HEK293 (cell line): ENCODE results near the gene DNAH9.

Experiments
- CTCF ChIA-PET: fragments of 350-600 bp; formaldehyde crosslinking; extraction: SDS; loops from one replicate; lab custom pipeline; 2021; ENCODE audit warnings: antibody characterized with exemption; lab: Yijun Ruan, JAX
- POLR2A ChIA-PET: fragments of 300-600 bp; formaldehyde crosslinking; extraction: SDS; loops from one replicate; lab custom pipeline; 2020; ENCODE audit warnings: antibody characterized with exemption, inconsistent platforms; lab: Yijun Ruan, JAX
- H3K27ac ChIP-seq: fragments of 200-500 bp; sonication (Bioruptor generic); 2 replicates; pipeline ENCODE4 v1.5.1; 2014; ENCODE audit warnings: low read depth, low read length, control low read depth, inconsistent platforms; ENCODE audit errors: extremely low read depth
- H3K36me3 ChIP-seq, 2 experiments: fragments of 200-500 bp in 1 of 2; sonication (Bioruptor generic) in 1 of 2; 1 replicate in 1 of 2; 2 replicates in 1 of 2; pipeline ENCODE4 v1.5.1; 2014 to 2017; ENCODE audit warnings: inconsistent platforms in 2 of 2, low read length in 2 of 2; ENCODE audit not compliant: control insufficient read depth in 2 of 2, insufficient read depth in 1 of 2
- H3K4me1 ChIP-seq: fragments of 200-500 bp; sonication (Bioruptor generic); 2 replicates; pipeline ENCODE4 v1.5.1; 2014; ENCODE audit warnings: mild to moderate bottlenecking, low read length, inconsistent platforms; ENCODE audit not compliant: control insufficient read depth, insufficient read depth
- H3K4me3 ChIP-seq: 2 replicates; pipeline ENCODE4 v1.5.1; 2011; ENCODE audit warnings: low read depth, mild to moderate bottlenecking, control low read depth, low read length, moderate library complexity
- H3K9me3 ChIP-seq: fragments of 200-500 bp; sonication (Bioruptor generic); 2 replicates; pipeline ENCODE4 v1.5.1; 2014; ENCODE audit warnings: low read depth, low read length, inconsistent platforms; ENCODE audit not compliant: control insufficient read depth, insufficient read depth
- BCL11B ChIP-seq: fragments of 450-650 bp; formaldehyde crosslinking; IDR thresholded peaks from 2 replicates; pipeline ENCODE4 v1.5.1; 2016; ENCODE audit warnings: low read depth, missing biosample characterization, missing genetic modification characterization
- GLI2 ChIP-seq: fragments of 450-650 bp; formaldehyde crosslinking; IDR thresholded peaks from 2 replicates; pipeline ENCODE4; 2017; ENCODE audit warnings: missing biosample characterization, missing genetic modification characterization, low read depth, borderline replicate concordance
- KLF7 ChIP-seq: fragments of 450-650 bp; formaldehyde crosslinking; IDR thresholded peaks from 2 replicates; pipeline ENCODE4 v1.5.1; 2016; ENCODE audit warnings: missing biosample characterization, missing genetic modification characterization, borderline replicate concordance
- SCRT1 ChIP-seq: fragments of 450-650 bp; formaldehyde crosslinking; IDR thresholded peaks from 2 replicates; pipeline ENCODE4 v1.5.1; 2016; ENCODE audit warnings: missing biosample characterization, missing genetic modification characterization, borderline replicate concordance
- SP7 ChIP-seq: fragments of 450-650 bp; formaldehyde crosslinking; IDR thresholded peaks from 2 replicates; pipeline ENCODE4 v1.5.1; 2016; ENCODE audit warnings: missing biosample characterization, missing genetic modification characterization
- ZFHX2 ChIP-seq: fragments of 450-650 bp; formaldehyde crosslinking; conservative IDR thresholded peaks from 2 replicates; pipeline ENCODE4 v1.5.1; 2016; ENCODE audit warnings: missing biosample characterization, missing genetic modification characterization
- ZNF114 ChIP-seq: fragments of 450-650 bp; formaldehyde crosslinking; IDR thresholded peaks from 2 replicates; pipeline ENCODE4 v1.5.0; 2017; ENCODE audit warnings: missing biosample characterization, missing genetic modification characterization
- ZNF138 ChIP-seq: fragments of 450-650 bp; formaldehyde crosslinking; IDR thresholded peaks from 2 replicates; pipeline ENCODE4 v1.5.1; 2016; ENCODE audit warnings: missing biosample characterization, missing genetic modification characterization, borderline replicate concordance
- ZNF311 ChIP-seq: fragments of 450-650 bp; formaldehyde crosslinking; IDR thresholded peaks from 2 replicates; pipeline ENCODE4 v1.5.1; 2017; ENCODE audit warnings: missing biosample characterization, missing genetic modification characterization, borderline replicate concordance
- ZNF404 ChIP-seq: fragments of 450-650 bp; formaldehyde crosslinking; IDR thresholded peaks from 2 replicates; pipeline ENCODE4 v1.5.1; 2017; ENCODE audit warnings: missing biosample characterization, missing genetic modification characterization
- ZNF423 ChIP-seq: fragments of 450-650 bp; formaldehyde crosslinking; IDR thresholded peaks from 2 replicates; pipeline ENCODE4 v1.5.1; 2016; ENCODE audit warnings: missing biosample characterization, missing genetic modification characterization
- ZNF626 ChIP-seq: fragments of 450-650 bp; sonication (Bioruptor Pico); formaldehyde crosslinking; IDR thresholded peaks from 2 replicates; pipeline ENCODE4 v1.5.1; 2018; ENCODE audit warnings: missing biosample characterization, missing genetic modification characterization, inconsistent platforms
- ZNF629 ChIP-seq: fragments of 450-650 bp; formaldehyde crosslinking; IDR thresholded peaks from 2 replicates; pipeline ENCODE4 v1.5.1; 2017; ENCODE audit warnings: missing biosample characterization, missing genetic modification characterization
- ZNF707 ChIP-seq: fragments of 450-650 bp; formaldehyde crosslinking; IDR thresholded peaks from 2 replicates; pipeline ENCODE4 v1.5.1; 2016; ENCODE audit warnings: missing biosample characterization, missing genetic modification characterization
- ZNF768 ChIP-seq: fragments of 450-650 bp; formaldehyde crosslinking; IDR thresholded peaks from 2 replicates; pipeline ENCODE4 v1.5.1; 2018; ENCODE audit warnings: missing biosample characterization, mild to moderate bottlenecking, missing genetic modification characterization
- ZSCAN16 ChIP-seq: fragments of 450-650 bp; formaldehyde crosslinking; IDR thresholded peaks from 2 replicates; pipeline ENCODE4 v1.5.1; 2016; ENCODE audit warnings: missing biosample characterization, missing genetic modification characterization
- TF ChIP-seq, protein P1 (sequence below): fragments of 450-650 bp; formaldehyde crosslinking; conservative IDR thresholded peaks from 2 replicates; pipeline ENCODE4 v1.5.1; 2016; ENCODE audit warnings: low read depth, missing biosample characterization, missing genetic modification characterization
- TF ChIP-seq, protein P2 (sequence below): fragments of 450-650 bp; formaldehyde crosslinking; IDR thresholded peaks from 2 replicates; pipeline ENCODE4 v1.5.1; 2016; ENCODE audit warnings: missing biosample characterization, missing genetic modification characterization, borderline replicate concordance
- TF ChIP-seq, protein P3 (sequence below): fragments of 450-650 bp; formaldehyde crosslinking; IDR thresholded peaks from 2 replicates; pipeline ENCODE4 v1.5.1; 2016; ENCODE audit warnings: missing biosample characterization, missing genetic modification characterization
- TF ChIP-seq, protein P4 (sequence below): fragments of 450-650 bp; formaldehyde crosslinking; IDR thresholded peaks from 2 replicates; pipeline ENCODE4 v1.5.1; 2016; ENCODE audit warnings: missing biosample characterization, missing genetic modification characterization
- TF ChIP-seq, protein P5 (sequence below): fragments of 450-650 bp; IDR thresholded peaks from 2 replicates; pipeline ENCODE4 v1.5.1; 2018; ENCODE audit warnings: missing biosample characterization, mild to moderate bottlenecking, missing genetic modification characterization

DNAH9 gene

DNA sequence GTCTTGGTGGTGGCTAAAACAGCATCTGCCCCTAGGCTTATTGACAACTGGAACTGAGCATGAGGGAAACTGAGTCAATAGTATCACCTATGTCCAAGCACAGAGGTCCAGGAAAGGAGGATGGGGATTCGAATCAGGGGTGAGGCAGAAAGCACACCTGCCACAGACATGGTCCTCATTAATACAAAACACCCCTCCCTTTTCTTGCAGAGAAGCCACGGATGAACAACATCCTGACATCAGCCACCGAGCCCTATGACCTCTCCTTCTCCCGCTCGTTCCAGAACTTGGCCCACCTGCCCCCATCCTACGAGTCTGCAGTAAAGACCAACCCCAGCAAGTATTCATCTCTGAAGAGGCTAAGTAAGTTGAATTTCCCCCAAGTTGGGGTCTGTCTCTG lies 42.7 kb upstream of the DNAH9 start:
- POLR2A ChIA-PET = no interaction called here
- Histone ChIP-seq H3K36me3 (no peaks in the 10 kb centered on the region), H3K9me3 (no peaks in the 10 kb centered on the region), H3K27ac (no peak overlapping the region), H3K4me1 (no peaks in the 10 kb centered on the region), H3K4me3 (no peak overlapping the region)
- no peak for TF ChIP-seq ZNF404 (tag by site-specific recombination)
- no peak for TF ChIP-seq GLI2
- no peak for TF ChIP-seq KLF7 (tag by site-specific recombination)
- CTCF ChIA-PET = interaction anchor here (1.3 kb wide), 1 partner anchor 89 kb away, joined by 3 read pairs; no protein-coding TSS in a partner anchor

DNA sequence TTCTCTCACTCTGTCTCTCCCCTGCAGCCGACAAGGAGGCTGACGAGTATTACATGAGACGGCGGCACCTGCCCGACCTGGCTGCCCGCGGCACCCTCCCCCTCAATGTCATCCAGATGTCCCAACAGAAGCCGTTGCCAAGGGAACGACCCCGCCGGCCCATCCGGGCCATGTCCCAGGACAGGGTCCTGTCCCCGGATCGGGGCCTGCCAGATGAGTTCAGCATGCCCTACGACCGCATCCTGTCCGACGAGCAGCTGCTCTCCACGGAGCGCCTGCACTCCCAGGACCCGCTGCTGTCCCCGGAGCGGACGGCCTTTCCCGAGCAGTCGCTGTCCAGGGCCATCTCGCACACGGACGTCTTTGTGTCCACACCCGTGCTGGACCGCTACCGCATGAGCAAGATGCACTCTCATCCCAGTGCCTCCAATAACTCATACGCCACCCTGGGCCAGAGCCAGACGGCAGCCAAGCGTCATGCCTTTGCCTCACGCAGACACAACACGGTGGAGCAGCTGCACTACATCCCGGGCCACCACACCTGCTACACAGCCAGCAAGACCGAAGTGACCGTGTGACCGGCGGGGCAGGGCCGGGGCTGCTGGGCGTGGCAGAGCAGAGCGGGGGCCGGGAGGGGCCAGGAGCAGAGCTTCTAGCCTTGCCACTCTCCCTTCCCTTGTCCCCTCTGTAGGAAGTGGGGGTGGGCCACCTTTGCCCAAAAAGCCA lies 40.4 kb upstream of the DNAH9 start:
- H3K4me1 ChIP-seq = no peaks in the 10 kb centered on the region
- no peak for TF ChIP-seq ZNF114
- TF ChIP-seq, protein P1, sequence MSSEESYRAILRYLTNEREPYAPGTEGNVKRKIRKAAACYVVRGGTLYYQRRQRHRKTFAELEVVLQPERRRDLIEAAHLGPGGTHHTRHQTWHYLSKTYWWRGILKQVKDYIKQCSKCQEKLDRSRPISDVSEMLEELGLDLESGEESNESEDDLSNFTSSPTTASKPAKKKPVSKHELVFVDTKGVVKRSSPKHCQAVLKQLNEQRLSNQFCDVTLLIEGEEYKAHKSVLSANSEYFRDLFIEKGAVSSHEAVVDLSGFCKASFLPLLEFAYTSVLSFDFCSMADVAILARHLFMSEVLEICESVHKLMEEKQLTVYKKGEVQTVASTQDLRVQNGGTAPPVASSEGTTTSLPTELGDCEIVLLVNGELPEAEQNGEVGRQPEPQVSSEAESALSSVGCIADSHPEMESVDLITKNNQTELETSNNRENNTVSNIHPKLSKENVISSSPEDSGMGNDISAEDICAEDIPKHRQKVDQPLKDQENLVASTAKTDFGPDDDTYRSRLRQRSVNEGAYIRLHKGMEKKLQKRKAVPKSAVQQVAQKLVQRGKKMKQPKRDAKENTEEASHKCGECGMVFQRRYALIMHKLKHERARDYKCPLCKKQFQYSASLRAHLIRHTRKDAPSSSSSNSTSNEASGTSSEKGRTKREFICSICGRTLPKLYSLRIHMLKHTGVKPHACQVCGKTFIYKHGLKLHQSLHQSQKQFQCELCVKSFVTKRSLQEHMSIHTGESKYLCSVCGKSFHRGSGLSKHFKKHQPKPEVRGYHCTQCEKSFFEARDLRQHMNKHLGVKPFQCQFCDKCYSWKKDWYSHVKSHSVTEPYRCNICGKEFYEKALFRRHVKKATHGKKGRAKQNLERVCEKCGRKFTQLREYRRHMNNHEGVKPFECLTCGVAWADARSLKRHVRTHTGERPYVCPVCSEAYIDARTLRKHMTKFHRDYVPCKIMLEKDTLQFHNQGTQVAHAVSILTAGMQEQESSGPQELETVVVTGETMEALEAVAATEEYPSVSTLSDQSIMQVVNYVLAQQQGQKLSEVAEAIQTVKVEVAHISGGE (tag by site-specific recombination) = no peak
- H3K4me3 ChIP-seq = no peak overlapping the region
- no peaks in the 10 kb centered on the region for H3K9me3 ChIP-seq
- no peak overlapping the region for H3K27ac ChIP-seq
- no peaks in the 10 kb centered on the region for H3K36me3 ChIP-seq
- ChIA-PET CTCF (interaction anchor here (0.6 kb wide), 1 partner anchor 8 kb away, joined by 3 read pairs; no protein-coding TSS in a partner anchor), POLR2A (no interaction called here)

DNA sequence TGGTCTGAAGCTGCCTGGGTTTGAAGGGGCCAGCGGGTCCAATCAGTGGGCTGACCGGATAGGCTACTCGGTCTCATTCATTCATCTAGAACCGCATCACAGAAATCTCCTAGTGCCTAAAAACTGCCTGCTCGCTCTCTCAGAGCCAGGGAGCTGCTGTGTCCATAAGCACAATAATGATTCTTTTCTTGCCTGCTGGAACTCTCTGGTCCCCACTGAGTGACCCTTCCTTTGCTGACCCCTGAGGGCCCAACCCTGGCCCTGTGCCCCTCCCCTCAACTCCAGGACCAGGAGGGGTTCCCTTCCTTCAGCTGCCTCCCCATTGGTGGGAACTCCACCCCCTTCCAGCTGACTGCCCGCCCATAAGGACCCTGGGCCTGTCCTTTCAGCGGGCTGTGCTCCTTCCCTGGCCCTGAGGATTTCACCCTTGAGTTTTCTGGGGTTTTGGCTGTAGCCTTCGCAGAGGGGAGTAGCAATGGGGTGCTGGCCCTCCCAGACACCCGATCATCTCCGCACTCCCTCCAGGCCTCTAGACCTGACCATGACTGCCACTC lies 39.5 kb upstream of the DNAH9 start:
- no peak overlapping the region for H3K27ac ChIP-seq
- no peaks in the 10 kb centered on the region for H3K9me3 ChIP-seq
- CTCF ChIA-PET = no interaction called here
- H3K4me3 ChIP-seq = no peak overlapping the region
- POLR2A ChIA-PET = no interaction called here
- H3K36me3 ChIP-seq = no peaks in the 10 kb centered on the region
- no peaks in the 10 kb centered on the region for H3K4me1 ChIP-seq
- TF ChIP-seq ZNF423 (no peak), ZNF768 (tag by site-specific recombination) (no peak), ZFHX2 (tag by site-specific recombination) (no peak), ZSCAN16 (no peak), ZNF629 (tag by site-specific recombination) (no peak), BCL11B (no peak), ZNF707 (tag by site-specific recombination) (no peak), ZNF311 (tag by site-specific recombination) (no peak), SCRT1 (no peak), ZNF626 (tag by site-specific recombination) (no peak), ZNF138 (tag by site-specific recombination) (no peak), SP7 (tag by site-specific recombination) (no peak)
- TF ChIP-seq, protein P2, sequence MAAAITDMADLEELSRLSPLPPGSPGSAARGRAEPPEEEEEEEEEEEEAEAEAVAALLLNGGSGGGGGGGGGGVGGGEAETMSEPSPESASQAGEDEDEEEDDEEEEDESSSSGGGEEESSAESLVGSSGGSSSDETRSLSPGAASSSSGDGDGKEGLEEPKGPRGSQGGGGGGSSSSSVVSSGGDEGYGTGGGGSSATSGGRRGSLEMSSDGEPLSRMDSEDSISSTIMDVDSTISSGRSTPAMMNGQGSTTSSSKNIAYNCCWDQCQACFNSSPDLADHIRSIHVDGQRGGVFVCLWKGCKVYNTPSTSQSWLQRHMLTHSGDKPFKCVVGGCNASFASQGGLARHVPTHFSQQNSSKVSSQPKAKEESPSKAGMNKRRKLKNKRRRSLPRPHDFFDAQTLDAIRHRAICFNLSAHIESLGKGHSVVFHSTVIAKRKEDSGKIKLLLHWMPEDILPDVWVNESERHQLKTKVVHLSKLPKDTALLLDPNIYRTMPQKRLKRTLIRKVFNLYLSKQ = no peak
- TF ChIP-seq, protein P3, sequence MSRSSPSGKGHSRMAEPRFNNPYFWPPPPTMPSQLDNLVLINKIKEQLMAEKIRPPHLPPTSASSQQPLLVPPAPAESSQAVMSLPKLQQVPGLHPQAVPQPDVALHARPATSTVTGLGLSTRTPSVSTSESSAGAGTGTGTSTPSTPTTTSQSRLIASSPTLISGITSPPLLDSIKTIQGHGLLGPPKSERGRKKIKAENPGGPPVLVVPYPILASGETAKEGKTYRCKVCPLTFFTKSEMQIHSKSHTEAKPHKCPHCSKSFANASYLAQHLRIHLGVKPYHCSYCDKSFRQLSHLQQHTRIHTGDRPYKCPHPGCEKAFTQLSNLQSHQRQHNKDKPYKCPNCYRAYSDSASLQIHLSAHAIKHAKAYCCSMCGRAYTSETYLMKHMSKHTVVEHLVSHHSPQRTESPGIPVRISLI (tag by site-specific recombination) = no peak
- TF ChIP-seq, protein P4, sequence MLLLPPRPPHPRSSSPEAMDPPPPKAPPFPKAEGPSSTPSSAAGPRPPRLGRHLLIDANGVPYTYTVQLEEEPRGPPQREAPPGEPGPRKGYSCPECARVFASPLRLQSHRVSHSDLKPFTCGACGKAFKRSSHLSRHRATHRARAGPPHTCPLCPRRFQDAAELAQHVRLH (tag by site-specific recombination) = no peak
- TF ChIP-seq, protein P5, sequence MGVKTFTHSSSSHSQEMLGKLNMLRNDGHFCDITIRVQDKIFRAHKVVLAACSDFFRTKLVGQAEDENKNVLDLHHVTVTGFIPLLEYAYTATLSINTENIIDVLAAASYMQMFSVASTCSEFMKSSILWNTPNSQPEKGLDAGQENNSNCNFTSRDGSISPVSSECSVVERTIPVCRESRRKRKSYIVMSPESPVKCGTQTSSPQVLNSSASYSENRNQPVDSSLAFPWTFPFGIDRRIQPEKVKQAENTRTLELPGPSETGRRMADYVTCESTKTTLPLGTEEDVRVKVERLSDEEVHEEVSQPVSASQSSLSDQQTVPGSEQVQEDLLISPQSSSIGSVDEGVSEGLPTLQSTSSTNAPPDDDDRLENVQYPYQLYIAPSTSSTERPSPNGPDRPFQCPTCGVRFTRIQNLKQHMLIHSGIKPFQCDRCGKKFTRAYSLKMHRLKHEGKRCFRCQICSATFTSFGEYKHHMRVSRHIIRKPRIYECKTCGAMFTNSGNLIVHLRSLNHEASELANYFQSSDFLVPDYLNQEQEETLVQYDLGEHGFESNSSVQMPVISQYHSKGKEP (tag by site-specific recombination) = no peak
